K562 (cell line): Measurements from ENCODE around the gene GALNT7. TPM values are rescaled to one million over a fixed set of nuclear protein-coding genes. Genes with fewer than 3 reads are reported as not detected.
A peak's percentile ranks its signal among the peaks of the same experiment; 100 is the strongest.

ENCODE experiments used
- BCL6 ChIP-seq: fragments of 250-450 bp; sonication (Bioruptor Pico); IDR thresholded peaks from 2 replicates; pipeline ENCODE4 v1.4.0; 2020
- HDAC3 ChIP-seq: fragments of 450-650 bp; IDR thresholded peaks from 2 replicates; pipeline ENCODE4 v1.6.1; 2018; ENCODE audit warnings: borderline replicate concordance, mild to moderate bottlenecking, moderate library complexity; ENCODE audit not compliant: partially characterized antibody
- MTA2 ChIP-seq: fragments of 450-650 bp; IDR thresholded peaks from 2 replicates; pipeline ENCODE4 v1.6.1; 2016; ENCODE audit warnings: low read depth
- PBX2 ChIP-seq, 2 experiments: IDR thresholded peaks in 1 of 2; conservative IDR thresholded peaks in 1 of 2; 2 replicates each; pipeline ENCODE4 v1.6.1; 2016; ENCODE audit warnings: low read depth in 2 of 2, mild to moderate bottlenecking in 1 of 2, missing compliant biosample characterization in 1 of 2, missing genetic modification characterization in 1 of 2, moderate library complexity in 1 of 2
- REST ChIP-seq, 2 experiments: fragments of 450-650 bp; formaldehyde crosslinking in 1 of 2; IDR thresholded peaks; 2 replicates each; pipeline versions ENCODE4 v1.4.0 to v1.6.1; 2014 to 2020; ENCODE audit warnings: mild to moderate bottlenecking in 2 of 2, borderline replicate concordance in 1 of 2, low read depth in 1 of 2
- SIN3B ChIP-seq: fragments of 450-650 bp; IDR thresholded peaks from 2 replicates; pipeline ENCODE4 v1.6.1; 2017; ENCODE audit warnings: low read depth, mild to moderate bottlenecking, moderate library complexity
- TSHZ1 ChIP-seq: fragments of 250-450 bp; sonication (Bioruptor Pico); IDR thresholded peaks from 2 replicates; pipeline ENCODE4 v1.4.0; 2020; ENCODE audit warnings: mild to moderate bottlenecking, moderate library complexity
- polyA plus RNA-seq, 8 experiments: library from polyadenylated mRNA; depleted of rRNA in 4 of 8; stranded (reverse) in 5 of 8; unstranded in 3 of 8; fragments of >200 nt; fragmentation: Nextera tagmentation in 2 of 8; fragmentation: Illumina TruSeq in 1 of 8; extraction: Ambion mirVana in 2 of 8; extraction: Trizol in 1 of 8; gene quantifications; 2 replicates each; pipeline versions ENCODE4 v1.2.1 to v1.2.3, GENCODE V29; 2011 to 2014; ENCODE audit warnings: inconsistent platforms in 1 of 8, missing spikeins in 1 of 8
- total RNA-seq, 7 experiments: library from RNA; depleted of rRNA in 6 of 7; stranded (reverse); fragments of >200 nt in 6 of 7; fragmentation: Illumina TruSeq in 2 of 7; extraction: Trizol in 2 of 7; gene quantifications; 2 replicates each; pipeline versions ENCODE4 v1.2.1 to v1.2.3, GENCODE V29; 2011 to 2021; ENCODE audit warnings: low replicate concordance in 1 of 7

GALNT7 gene
- total and polyA plus RNA-seq, 9 of the 15 experiments (the other 6 are each of a cell fraction or from before 2014, with no cell fraction given), result 16.7 to 38.7 (median 31.1) TPM

GRCh38 chr4:173252024-173252935, 83.7 kb downstream of the GALNT7 start (continued):
- TF ChIP-seq PBX2 (CRISPR knock-in tag; IDR thresholded peaks at IDR 0.05; ENCODE audit: low read depth) (peak; percentile 15; the same call in 1 of the 2 replicates), PBX2 (tag; conservative IDR thresholded peaks at IDR 0.05; ENCODE audit: low read depth) (peak; percentile 99), REST (IDR thresholded peaks at IDR 0.05; ENCODE audit: borderline replicate concordance) (peak; percentile 98), REST (CRISPR knock-in tag; IDR thresholded peaks at IDR 0.05; ENCODE audit: low read depth) (peak; percentile 95), BCL6 (CRISPR knock-in tag) (no peak), MTA2 (peak; percentile 46), SIN3B (no peak), TSHZ1 (CRISPR knock-in tag) (peak; percentile 78; the same call in 1 of the 2 replicates), HDAC3 (peak; percentile 81)
